NCI-H2171 treated with DMSO at 0.1 percent for 48 hours (cell line): ENCODE data around the gene GLRX.

ENCODE experiments used
- DNase-seq: peaks from one replicate; lab custom pipeline; 2025; lab: John Stamatoyannopoulos, UW

GLRX gene

GRCh38 chr5:95780597-95780996, 41.9 kb downstream of the GLRX start:
- DNase-seq, result no peak

- DNase-seq, result no peak
Observed at GRCh38 chr5:95779611-95780010, 42.9 kb downstream of the GLRX start.

GRCh38 chr5:95778713-95779436, 43.7 kb downstream of the GLRX start:
- no peak for DNase-seq

- no peak for DNase-seq
Observed at GRCh38 chr5:95777441-95777840, 45.1 kb downstream of the GLRX start.

GRCh38 chr5:95773335-95774059, 49.0 kb downstream of the GLRX start:
- no peak for DNase-seq

- DNase-seq, result no peak
Observed at GRCh38 chr5:95771892-95772291, 50.6 kb downstream of the GLRX start.

GRCh38 chr5:95770830-95771708, 51.5 kb downstream of the GLRX start:
- no peak for DNase-seq

- no peak for DNase-seq
Observed at GRCh38 chr5:95768731-95769130, 53.8 kb downstream of the GLRX start.

- DNase-seq, result no peak
Observed at GRCh38 chr5:95763941-95764340, 58.6 kb downstream of the GLRX start.
